HepG2 (cell line): ENCODE results near the gene NPVF. TPM values are rescaled to one million over a fixed set of nuclear protein-coding genes. Genes with fewer than 3 reads are reported as not detected.

Experiments used
- FOXP4 ChIP-seq: sonication (generic); formaldehyde crosslinking; IDR thresholded peaks from 2 replicates; pipeline ENCODE4 v1.4.0; 2020; ENCODE audit warnings: missing genetic modification reagents
- HNF1A ChIP-seq, 2 experiments: sonication (generic) in 1 of 2; formaldehyde crosslinking in 1 of 2; IDR thresholded peaks; 2 replicates each; pipeline versions ENCODE4 v1.4.0 to v1.6.1; 2016 to 2020; ENCODE audit warnings: borderline replicate concordance in 1 of 2, low read depth in 1 of 2, mild to moderate bottlenecking in 1 of 2, missing genetic modification reagents in 1 of 2
- HOXA5 ChIP-seq: sonication (generic); formaldehyde crosslinking; IDR thresholded peaks from 2 replicates; pipeline ENCODE4 v1.4.0; 2020; ENCODE audit warnings: missing genetic modification reagents
- JDP2 ChIP-seq: sonication (generic); formaldehyde crosslinking; IDR thresholded peaks from 2 replicates; pipeline ENCODE4 v1.8.1; 2022; ENCODE audit warnings: missing genetic modification reagents, borderline replicate concordance
- PRDM15 ChIP-seq: sonication (generic); formaldehyde crosslinking; IDR thresholded peaks from 2 replicates; pipeline ENCODE4 v1.4.0; 2020; ENCODE audit warnings: missing genetic modification reagents
- REXO4 ChIP-seq: sonication (generic); formaldehyde crosslinking; IDR thresholded peaks from 2 replicates; pipeline ENCODE4 v1.8.0; 2022; ENCODE audit warnings: missing genetic modification reagents, mild to moderate bottlenecking, borderline replicate concordance
- SRY ChIP-seq: sonication (generic); formaldehyde crosslinking; IDR thresholded peaks from 2 replicates; pipeline ENCODE4 v1.8.0; 2022; ENCODE audit warnings: mild to moderate bottlenecking, missing genetic modification reagents
- UBTF ChIP-seq: sonication (generic); formaldehyde crosslinking; IDR thresholded peaks from 2 replicates; pipeline ENCODE4 v1.4.0; 2020; ENCODE audit warnings: mild to moderate bottlenecking, missing genetic modification reagents
- ZNF33B ChIP-seq: sonication (generic); formaldehyde crosslinking; IDR thresholded peaks from 2 replicates; pipeline ENCODE4 v1.5.1; 2020; ENCODE audit warnings: mild to moderate bottlenecking, missing genetic modification reagents
- ZNF510 ChIP-seq: sonication (generic); formaldehyde crosslinking; IDR thresholded peaks from 2 replicates; pipeline ENCODE4 v1.4.0; 2020; ENCODE audit warnings: low read depth, mild to moderate bottlenecking, missing genetic modification reagents
- ZNF549 ChIP-seq: sonication (generic); formaldehyde crosslinking; IDR thresholded peaks from 2 replicates; pipeline ENCODE4 v1.5.0; 2020; ENCODE audit warnings: missing genetic modification reagents
- ZNF556 ChIP-seq: sonication (generic); formaldehyde crosslinking; IDR thresholded peaks from 2 replicates; pipeline ENCODE4 v1.4.0; 2020; ENCODE audit warnings: mild to moderate bottlenecking, missing genetic modification reagents, borderline replicate concordance
- polyA plus RNA-seq, 8 experiments: library from polyadenylated mRNA; depleted of rRNA in 3 of 8; stranded (reverse) in 7 of 8; unstranded in 1 of 8; fragments of >200 nt; fragmentation: Illumina TruSeq in 4 of 8; extraction: Trizol in 4 of 8; gene quantifications; 2 replicates each; pipeline versions ENCODE4 v1.2.1 to v1.2.3, GENCODE V29; 2011 to 2016; ENCODE audit warnings: low read depth in 4 of 8, missing spikeins in 1 of 8, mixed read lengths in 1 of 8; ENCODE audit not compliant: insufficient read depth in 1 of 8
- total RNA-seq, 5 experiments: library from RNA; depleted of rRNA; stranded (reverse); fragments of >200 nt; fragmentation: Illumina TruSeq; extraction: Trizol; gene quantifications; 2 replicates each; pipeline ENCODE4 v1.2.3, GENCODE V29; 2016; ENCODE audit warnings: low read depth in 1 of 5

The NPVF gene
- total and polyA plus RNA-seq, 2 of the 13 experiments (the other 11 are each of a cell fraction or from before 2014, with no cell fraction given), result not detected

GRCh38 chr7:25249772-25250171 lies 21.5 kb upstream of the NPVF start (continued):
- no peak for TF ChIP-seq FOXP4 (CRISPR knock-in tag)
- no peak for TF ChIP-seq ZNF33B (CRISPR knock-in tag)
- no peak for TF ChIP-seq UBTF (CRISPR knock-in tag)
- no peak for TF ChIP-seq ZNF510 (CRISPR knock-in tag)
- no peak for TF ChIP-seq ZNF556
- TF ChIP-seq PRDM15 (CRISPR knock-in tag), result no peak
- TF ChIP-seq HNF1A (IDR thresholded peaks at IDR 0.05; ENCODE audit: low read depth), result no peak
- 0 out of 2 replicates have a peak, but pooled peaks have one; percentile 31 for TF ChIP-seq HNF1A (CRISPR knock-in tag; IDR thresholded peaks at IDR 0.05; ENCODE audit: borderline replicate concordance)
- TF ChIP-seq JDP2 (CRISPR knock-in tag), result no peak
- no peak for TF ChIP-seq HOXA5 (CRISPR knock-in tag)
- no peak for TF ChIP-seq SRY (CRISPR knock-in tag)
- TF ChIP-seq REXO4 (CRISPR knock-in tag), result no peak
- no peak for TF ChIP-seq ZNF549 (CRISPR knock-in tag)
